Spinal cord (tissue), 10 donors: ENCODE measurements around the gene CCR3. TPM values are rescaled to one million over a fixed set of nuclear protein-coding genes. Genes with fewer than 3 reads are reported as not detected.

Experiments used
- DNase-seq, 6 donors: peaks; one replicate each; pipeline versions ENCODE4 v3.0.0 to v3.0.0-alpha.2; 2013 to 2015; ENCODE audit warnings: low spot score in 6 of 6, low read depth in 4 of 6
- H3K27ac ChIP-seq: one replicate; pipeline ENCODE4 v1.5.1; 2013; ENCODE audit warnings: low read depth, low read length, control low read depth
- H3K27me3 ChIP-seq: one replicate; pipeline ENCODE4 v1.6.1; 2013; ENCODE audit warnings: low read length; ENCODE audit not compliant: control insufficient read depth, insufficient read depth
- H3K36me3 ChIP-seq: one replicate; pipeline ENCODE4 v1.6.1; 2013; ENCODE audit warnings: low read length; ENCODE audit not compliant: control insufficient read depth, insufficient read depth
- H3K4me1 ChIP-seq: one replicate; pipeline ENCODE4 v1.6.1; 2013; ENCODE audit warnings: low read length; ENCODE audit not compliant: control insufficient read depth, insufficient read depth
- H3K4me3 ChIP-seq: one replicate; pipeline ENCODE4 v1.5.1; 2013; ENCODE audit warnings: low read depth, low read length, control low read depth
- H3K9me3 ChIP-seq: one replicate; pipeline ENCODE4 v1.6.1; 2013; ENCODE audit warnings: low read length; ENCODE audit not compliant: control insufficient read depth, insufficient read depth
- WGBS: methylation state at CpG from one replicate; pipeline ENCODE4 v1.1.5; 2013; ENCODE audit warnings: missing lambda C conversion rate; ENCODE audit not compliant: insufficient coverage; 5-methylcytosine and 5-hydroxymethylcytosine counted together
- polyA plus RNA-seq, 2 donors: library from polyadenylated mRNA; unstranded; fragments of 120-200 nt; gene quantifications; one replicate each; pipeline ENCODE4 v1.2.1, GENCODE V29; 2013; ENCODE audit not compliant: insufficient read length in 2 of 2
- total RNA-seq, 2 donors: library from RNA; depleted of rRNA in 1 of 2; stranded (reverse); fragments of 120-200 nt in 1 of 2; fragments of >200 nt in 1 of 2; gene quantifications; one replicate each; pipeline versions ENCODE4 v1.2.3 to v1.2.4, GENCODE V29; 2013 to 2014
- donor health status: healthy.

Gene CCR3
- total and polyA plus RNA-seq, 4 donors: 0.20 TPM; not detected in 3

- Histone ChIP-seq H3K27me3 (no peaks in the 10 kb centered on the region), H3K27ac (no peak overlapping the region), H3K4me3 (no peak overlapping the region), H3K36me3 (no peaks in the 10 kb centered on the region), H3K9me3 (no peaks in the 10 kb centered on the region), H3K4me1 (no peaks in the 10 kb centered on the region)
- peak in 1 of 6 donors; percentile 69 for DNase-seq
- 75% methylated on average over 1 of the region's 1 CpG for WGBS
Measured at GRCh38 chr3:46281551-46281950, 39.3 kb downstream of the CCR3 start.

GRCh38 chr3:46282041-46282440, 39.8 kb downstream of the CCR3 start:
- no peaks in the 10 kb centered on the region for H3K4me1 ChIP-seq
- WGBS: 95% methylated on average over 4 of the region's 4 CpGs
- no peaks in the 10 kb centered on the region for H3K36me3 ChIP-seq
- no peaks in the 10 kb centered on the region for H3K9me3 ChIP-seq
- H3K27me3 ChIP-seq: no peaks in the 10 kb centered on the region
- H3K4me3 ChIP-seq: no peak overlapping the region
- no peak for DNase-seq
- H3K27ac ChIP-seq: no peak overlapping the region

GRCh38 chr3:46282696-46283095, 40.4 kb downstream of the CCR3 start:
- Histone ChIP-seq H3K4me1 (no peaks in the 10 kb centered on the region), H3K9me3 (no peaks in the 10 kb centered on the region), H3K4me3 (no peak overlapping the region), H3K36me3 (no peaks in the 10 kb centered on the region), H3K27ac (no peak overlapping the region), H3K27me3 (no peaks in the 10 kb centered on the region)
- DNase-seq: no peak
- no CpG with 5 or more reads among the region's 2 CpGs for WGBS

GRCh38 chr3:46283881-46284450, 41.7 kb downstream of the CCR3 start:
- 100% methylated on average over 2 of the region's 2 CpGs for WGBS
- Histone ChIP-seq H3K4me1 (no peaks in the 10 kb centered on the region), H3K4me3 (no peak overlapping the region), H3K9me3 (no peaks in the 10 kb centered on the region), H3K27ac (no peak overlapping the region), H3K36me3 (no peaks in the 10 kb centered on the region), H3K27me3 (no peaks in the 10 kb centered on the region)
- DNase-seq: no peak

- Histone ChIP-seq H3K9me3 (no peaks in the 10 kb centered on the region), H3K27me3 (no peaks in the 10 kb centered on the region), H3K4me1 (no peaks in the 10 kb centered on the region), H3K27ac (no peak overlapping the region), H3K4me3 (no peak overlapping the region), H3K36me3 (no peaks in the 10 kb centered on the region)
- 70% methylated on average over 4 of the region's 6 CpGs for WGBS
- DNase-seq: no peak
Measured at GRCh38 chr3:46284981-46285683, 42.9 kb downstream of the CCR3 start.

- Histone ChIP-seq H3K9me3 (no peaks in the 10 kb centered on the region), H3K36me3 (no peaks in the 10 kb centered on the region), H3K4me1 (no peaks in the 10 kb centered on the region), H3K27me3 (no peaks in the 10 kb centered on the region), H3K4me3 (no peak overlapping the region), H3K27ac (no peak overlapping the region)
- WGBS: 80% methylated on average over 1 of the region's 5 CpGs
- no peak for DNase-seq
Measured at GRCh38 chr3:46285931-46286619, 43.8 kb downstream of the CCR3 start.

- Histone ChIP-seq H3K9me3 (no peaks in the 10 kb centered on the region), H3K4me3 (no peak overlapping the region), H3K4me1 (no peaks in the 10 kb centered on the region), H3K27ac (no peak overlapping the region), H3K27me3 (no peaks in the 10 kb centered on the region), H3K36me3 (no peaks in the 10 kb centered on the region)
- no CpG with 5 or more reads among the region's 5 CpGs for whole genome bisulfite sequencing
- peak in 1 of 6 donors; percentile 51 for DNase-seq
Measured at GRCh38 chr3:46286947-46287565, 44.8 kb downstream of the CCR3 start.

- no CpG with 5 or more reads among the region's 1 CpG for WGBS
- H3K4me3 ChIP-seq: no peak overlapping the region
- H3K36me3 ChIP-seq: no peaks in the 10 kb centered on the region
- no peaks in the 10 kb centered on the region for H3K27me3 ChIP-seq
- H3K27ac ChIP-seq: no peak overlapping the region
- no peaks in the 10 kb centered on the region for H3K4me1 ChIP-seq
- no peaks in the 10 kb centered on the region for H3K9me3 ChIP-seq
- no peak for DNase-seq
Measured at GRCh38 chr3:46289551-46289950, 47.3 kb downstream of the CCR3 start.

GRCh38 chr3:46289966-46290365, 47.7 kb downstream of the CCR3 start:
- DNase-seq: no peak
- no peaks in the 10 kb centered on the region for H3K4me1 ChIP-seq
- WGBS: no CpG with 5 or more reads among the region's 2 CpGs
- H3K27me3 ChIP-seq: no peaks in the 10 kb centered on the region
- no peak overlapping the region for H3K4me3 ChIP-seq
- no peaks in the 10 kb centered on the region for H3K36me3 ChIP-seq
- no peaks in the 10 kb centered on the region for H3K9me3 ChIP-seq
- no peak overlapping the region for H3K27ac ChIP-seq
